ENCODE data around the gene NDUFA12.

- no peak for TF ChIP-seq CTCF (IDR thresholded peaks at IDR 0.05; ENCODE audit: insufficient read depth, low read length)
- no peak for TF ChIP-seq GABPA (IDR thresholded peaks at IDR 0.05; ENCODE audit: low read depth)
- no peak for TF ChIP-seq POLR2AphosphoS5 (IDR thresholded peaks at IDR 0.05; ENCODE audit: low read depth)
- no peak for TF ChIP-seq SPI1 (IDR thresholded peaks at IDR 0.05; ENCODE audit: borderline replicate concordance, low read depth)
These were observed 13.3 kb downstream of the NDUFA12 start for GRCh38 chr12:94990222-94990621.
